HG03354 (cell line): ENCODE results near the gene ZBTB7C.

Source experiments
- ATAC-seq: cut with Tn5 transposase; IDR thresholded peaks from one replicate; pipeline ENCODE4 v1.9.1; 2021; ENCODE audit warnings: mild to moderate bottlenecking; ENCODE audit not compliant: unreplicated experiment, poor library complexity, severe bottlenecking

ZBTB7C gene

GRCh38 chr18:48090021-48090420, 319.2 kb downstream of the ZBTB7C start:
- no peak for ATAC-seq

DNA sequence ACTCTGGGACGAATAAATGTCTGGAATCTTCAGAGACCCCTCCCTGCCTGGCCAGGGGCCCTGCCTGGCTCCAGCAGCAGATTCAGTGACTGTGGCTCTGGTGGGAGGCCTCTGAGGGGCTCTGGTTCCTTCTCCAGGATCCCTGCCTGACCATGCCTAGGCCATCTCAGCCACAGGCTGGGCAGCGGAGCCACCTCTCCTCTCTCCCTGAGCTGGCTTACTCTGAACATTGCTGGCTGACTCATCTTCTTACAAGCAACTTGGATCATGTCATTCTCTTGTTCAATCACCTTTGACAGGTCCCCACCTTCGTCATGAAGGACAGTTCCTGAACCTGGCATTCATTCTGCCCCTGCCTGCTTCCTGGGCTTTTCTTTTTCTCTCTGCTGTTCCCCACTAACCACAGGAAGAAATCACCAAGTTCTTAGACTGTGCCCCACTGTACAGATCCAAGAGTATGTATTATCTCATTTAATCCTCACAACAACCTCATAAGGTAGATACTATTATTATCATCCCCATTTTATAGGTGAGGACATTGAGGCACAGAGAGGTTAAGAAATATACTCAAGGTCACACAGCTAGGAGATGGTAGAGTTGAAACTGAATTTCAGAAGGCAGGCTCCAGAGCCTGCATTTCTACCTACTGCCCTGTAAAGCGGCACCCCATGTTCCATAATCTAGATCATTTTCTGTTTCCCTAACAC, 323.2 kb downstream of the ZBTB7C start:
- ATAC-seq: no peak

DNA sequence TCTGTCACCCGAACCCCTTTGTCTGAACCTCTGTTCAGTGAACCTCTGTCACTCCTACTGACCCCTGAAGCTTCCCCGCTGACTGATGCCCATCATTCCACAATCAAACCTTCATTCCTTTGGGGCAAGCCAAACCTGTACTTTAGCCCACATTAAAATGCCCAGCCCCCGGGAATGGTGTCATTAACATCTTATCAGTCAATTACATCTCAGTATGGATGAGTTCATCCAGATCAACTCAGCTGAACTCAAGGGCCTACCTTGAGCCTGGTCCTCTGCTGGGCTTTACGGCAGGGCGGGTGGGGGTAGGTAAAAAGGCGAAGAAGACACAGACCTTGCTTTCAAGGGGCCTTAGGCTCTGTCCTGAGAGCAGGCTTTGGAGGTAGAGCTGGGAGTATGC, 324.3 kb downstream of the ZBTB7C start:
- no peak for ATAC-seq

- ATAC-seq: no peak
Measured at GRCh38 chr18:48084041-48084757, 325.0 kb downstream of the ZBTB7C start.

DNA sequence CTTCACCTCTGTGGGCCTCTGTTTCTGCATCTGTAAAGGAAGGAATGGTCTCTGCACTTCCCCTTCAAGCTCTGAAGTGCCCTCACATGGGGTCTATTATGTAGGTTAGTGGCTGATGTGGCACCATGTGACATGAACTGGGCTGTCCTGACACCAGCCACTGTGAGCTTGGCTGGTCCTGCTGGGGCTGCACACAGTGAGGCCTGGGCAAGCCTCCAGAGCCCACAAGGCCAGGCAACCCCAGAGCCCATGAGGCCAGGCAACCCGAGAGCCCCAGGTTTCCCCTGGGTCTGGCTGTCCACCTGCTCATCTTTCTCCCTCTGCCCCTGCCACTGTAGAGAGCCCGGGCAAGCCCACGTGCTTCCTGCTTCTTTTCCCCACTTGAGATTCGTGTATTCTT, 328.6 kb downstream of the ZBTB7C start:
- no peak for ATAC-seq

DNA sequence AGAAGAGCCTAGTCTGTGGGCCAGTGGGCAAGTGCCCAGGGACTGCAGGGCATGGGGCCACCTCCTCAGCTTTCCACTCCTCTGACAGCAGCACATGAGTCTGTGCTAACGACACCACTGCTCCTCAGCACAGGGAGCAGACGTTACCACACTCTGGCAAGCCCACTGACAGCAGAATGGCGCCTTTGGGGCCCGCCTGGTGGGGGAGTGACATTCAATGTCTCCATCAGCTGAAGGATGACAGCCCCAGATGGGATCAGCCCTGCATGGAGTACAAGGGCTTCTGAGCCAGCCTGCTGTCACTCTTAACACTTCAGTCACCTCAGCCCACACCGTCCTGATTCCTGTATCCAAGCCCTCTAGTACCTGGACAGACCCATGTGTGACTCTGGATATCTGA, 329.3 kb downstream of the ZBTB7C start:
- no peak for ATAC-seq

DNA sequence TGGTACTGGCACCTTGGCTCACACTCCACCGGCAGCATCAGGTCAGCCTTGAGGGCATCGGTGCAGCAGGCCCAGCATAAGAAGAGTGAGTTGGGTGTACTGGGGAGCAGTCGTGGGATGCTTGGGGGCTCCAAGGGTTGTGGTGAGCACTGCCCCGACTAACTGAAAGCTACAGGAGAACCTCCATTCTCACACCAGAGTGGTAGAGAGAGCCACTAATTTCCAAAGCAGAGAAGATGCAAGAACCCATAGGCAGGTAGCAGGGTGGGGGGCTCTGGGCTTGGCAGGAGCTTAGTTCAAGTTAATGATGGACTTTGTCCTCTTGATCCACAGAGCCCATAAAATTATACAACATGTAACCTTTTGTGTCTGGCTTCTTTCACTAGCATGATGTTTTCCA, 330.7 kb downstream of the ZBTB7C start:
- ATAC-seq: no peak

- ATAC-seq: no peak
Measured at GRCh38 chr18:48077291-48077690, 331.9 kb downstream of the ZBTB7C start.

- ATAC-seq: no peak
Measured at GRCh38 chr18:48076461-48076860, 332.7 kb downstream of the ZBTB7C start.

GRCh38 chr18:48075707-48076093, 333.5 kb downstream of the ZBTB7C start:
- ATAC-seq: no peak

DNA sequence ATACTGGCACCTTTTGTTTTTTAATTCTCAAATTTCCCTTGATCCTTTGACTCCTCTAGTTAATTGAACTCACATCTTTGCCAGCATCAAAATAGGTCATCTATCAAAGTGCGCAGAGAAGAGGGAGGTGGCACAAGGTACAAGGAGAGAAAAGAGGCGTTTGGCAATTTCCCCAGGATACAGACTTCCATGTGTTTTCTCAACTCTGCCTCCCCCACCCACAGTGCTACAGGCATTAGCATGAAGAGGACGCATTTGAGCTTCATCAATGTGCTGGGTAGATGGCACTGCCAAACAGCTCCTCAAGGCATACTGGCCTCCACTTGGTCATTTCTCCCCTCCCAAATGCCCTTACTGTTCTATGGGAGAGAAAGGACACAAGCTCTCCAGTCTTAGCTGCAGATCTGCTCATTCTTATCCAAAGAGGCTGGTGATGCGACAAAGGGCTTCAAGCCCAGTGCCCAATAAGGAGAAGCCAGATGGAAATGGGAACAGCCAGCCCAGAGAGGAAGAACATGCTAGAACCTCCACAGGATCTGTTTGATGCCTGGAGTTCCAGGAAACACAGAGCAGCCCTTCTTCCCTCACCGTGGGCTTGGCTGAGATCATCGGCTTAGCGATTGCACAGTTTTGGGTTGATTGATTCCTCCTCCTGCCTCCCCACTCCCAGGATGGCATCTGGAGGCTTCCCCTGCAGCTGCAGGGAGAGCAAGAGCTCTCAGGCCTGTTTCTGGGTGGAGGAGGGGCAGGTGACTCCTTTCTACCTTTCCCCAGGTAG, 334.1 kb downstream of the ZBTB7C start:
- ATAC-seq: no peak

DNA sequence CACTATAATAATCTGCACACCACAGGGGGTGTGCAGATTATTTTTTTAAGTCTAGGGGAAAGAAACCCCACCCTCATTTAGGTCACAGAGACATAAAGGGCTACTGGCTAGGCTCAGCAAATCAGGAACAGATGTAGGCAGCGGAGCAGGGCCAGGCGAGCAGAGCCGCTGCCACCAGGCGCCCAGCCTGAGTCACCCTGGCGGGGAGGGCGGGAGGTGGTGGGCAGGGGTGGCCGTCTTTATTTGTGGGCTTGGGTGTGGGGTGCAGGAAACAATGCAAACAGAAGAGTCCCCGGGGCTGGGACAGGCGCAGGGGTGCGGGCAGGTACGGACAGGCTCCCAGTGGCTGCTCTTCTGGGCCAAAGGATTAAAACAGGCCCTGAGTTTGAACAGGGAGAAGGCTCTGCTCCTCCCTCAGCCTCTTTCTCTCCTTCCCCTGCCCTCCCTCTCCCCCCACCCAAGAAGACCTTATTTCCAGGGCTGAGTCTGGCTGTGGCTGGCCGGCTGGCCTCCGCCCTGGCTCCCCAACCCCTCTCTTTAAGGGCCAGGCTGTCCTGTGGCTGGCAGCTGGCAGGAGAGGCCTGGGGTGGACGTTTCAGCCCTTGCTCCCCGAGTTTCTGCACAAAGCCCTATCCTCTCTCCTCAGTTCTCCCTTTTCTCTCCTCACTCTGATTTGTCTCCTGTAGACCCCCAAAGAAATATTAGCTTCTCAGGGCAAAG, 335.8 kb downstream of the ZBTB7C start:
- no peak for ATAC-seq

DNA sequence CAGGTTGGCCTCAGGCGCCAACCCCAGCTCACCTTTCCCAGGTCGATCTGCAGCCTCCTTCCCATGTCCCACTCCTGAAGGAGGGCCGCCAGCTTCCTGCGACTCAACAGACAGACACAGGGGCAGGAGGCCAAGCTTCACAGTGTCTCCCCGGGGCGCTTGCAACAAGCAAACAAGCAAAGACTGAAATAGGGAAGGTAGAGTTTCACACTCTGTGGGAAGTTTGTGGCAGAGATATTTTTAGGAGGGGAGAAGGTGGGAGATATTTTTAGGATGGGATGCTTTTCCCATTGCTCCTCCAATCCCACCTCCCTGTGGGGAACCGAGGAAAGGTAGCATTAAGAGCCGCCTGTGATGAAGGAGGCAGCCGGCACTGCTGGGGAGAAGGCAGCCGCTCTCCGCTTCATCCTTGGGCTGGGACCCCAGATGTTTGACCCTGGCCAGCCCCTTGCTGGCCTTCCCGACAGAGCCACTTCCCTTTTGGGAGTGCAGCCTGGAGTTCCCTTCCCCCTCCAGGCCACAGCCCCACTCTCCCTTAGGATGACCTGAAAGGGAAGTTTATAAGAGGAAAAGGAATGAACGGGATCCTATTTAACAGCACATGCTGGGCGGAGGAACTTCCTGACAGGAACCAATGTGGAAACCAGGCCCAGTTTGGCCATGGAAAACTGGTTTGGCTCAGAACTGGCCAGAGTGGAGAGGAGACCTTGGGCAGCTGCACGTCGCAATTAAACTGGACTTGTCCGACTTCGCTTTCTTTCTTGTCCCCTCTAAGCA, 336.6 kb downstream of the ZBTB7C start:
- ATAC-seq: no peak

DNA sequence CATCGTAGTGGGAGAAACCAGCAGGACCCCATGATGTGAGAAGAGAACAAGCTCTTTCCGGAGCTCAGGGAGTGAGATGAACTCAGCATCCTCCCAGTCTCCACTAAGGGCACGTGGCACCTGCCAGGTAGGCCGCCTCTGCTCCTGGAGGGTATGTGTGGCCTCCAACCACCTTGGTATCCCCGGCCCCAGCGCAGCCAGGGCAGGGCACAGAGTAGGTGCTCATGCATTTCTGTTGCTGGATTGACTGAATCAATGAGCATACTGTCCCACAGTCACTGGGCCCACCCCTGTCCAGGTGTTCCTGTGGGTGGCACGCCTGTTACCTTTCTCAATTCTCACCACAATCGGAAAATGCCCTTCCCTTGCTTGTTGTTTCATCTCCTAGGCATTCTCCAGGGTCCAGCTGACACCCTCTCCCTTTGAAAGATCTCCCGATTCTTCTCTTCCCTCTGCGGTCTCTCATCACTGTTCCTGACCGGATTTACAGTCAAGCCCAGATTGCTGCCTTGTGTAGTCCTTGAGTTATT, 340.2 kb downstream of the ZBTB7C start:
- ATAC-seq: no peak

- no peak for ATAC-seq
Measured at GRCh38 chr18:48066225-48066652, 342.9 kb downstream of the ZBTB7C start.

DNA sequence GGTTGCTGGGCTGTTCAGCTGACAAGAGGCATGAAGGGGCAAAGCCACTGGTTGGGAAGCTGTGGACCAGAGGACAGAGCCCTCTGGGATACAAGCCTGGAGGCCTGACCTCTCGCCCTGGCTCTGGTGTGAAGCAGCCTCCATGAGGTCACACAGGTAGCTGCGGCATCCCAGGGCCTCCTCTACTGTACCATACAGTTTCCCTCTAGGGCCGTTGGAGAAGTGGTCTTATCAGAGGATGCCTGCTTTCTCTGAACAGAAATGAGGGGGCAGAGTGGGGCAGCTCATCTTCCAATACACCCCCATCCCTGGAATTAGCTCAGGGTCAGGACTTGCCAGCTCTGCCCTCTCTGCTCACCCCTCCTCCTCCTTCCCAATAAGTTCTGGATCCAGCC, 343.6 kb downstream of the ZBTB7C start:
- ATAC-seq: no peak

GRCh38 chr18:48064978-48065600, 344.1 kb downstream of the ZBTB7C start:
- no peak for ATAC-seq

DNA sequence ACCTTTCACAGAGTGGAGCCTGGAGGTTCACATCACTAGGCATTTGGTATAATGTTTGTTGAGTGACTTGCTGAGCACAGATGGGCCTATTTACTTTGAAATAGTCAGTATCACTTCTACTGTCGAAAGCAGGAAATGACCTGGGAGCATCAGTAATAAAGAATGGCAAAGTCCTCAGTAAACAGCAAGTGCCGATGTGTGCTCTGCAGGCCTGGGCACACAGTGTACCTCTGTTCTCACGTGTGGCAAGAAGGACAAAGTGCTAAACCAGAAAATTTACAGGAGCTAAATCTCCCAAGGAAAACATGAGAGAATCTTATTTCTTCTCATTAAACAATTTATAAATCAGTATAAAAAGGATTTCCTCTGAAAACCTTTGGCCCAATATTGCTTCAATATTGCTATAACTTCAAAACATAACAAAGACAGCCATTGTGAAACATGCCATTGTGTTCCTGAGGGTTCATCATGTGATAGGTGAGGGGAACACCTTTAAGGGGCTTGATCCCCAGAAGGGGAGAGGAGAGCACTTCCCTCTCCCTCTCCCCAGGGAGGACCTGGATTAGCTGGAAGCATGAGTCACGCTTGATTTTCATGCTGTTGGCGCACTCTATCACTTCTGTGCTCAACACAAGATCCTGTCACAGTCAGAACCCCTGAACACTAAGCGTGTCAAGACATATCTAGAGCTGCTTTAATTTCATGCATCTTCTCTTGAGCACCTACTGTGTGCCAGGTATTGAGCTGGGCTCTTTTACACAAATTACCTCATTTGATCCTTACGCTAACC, 347.2 kb downstream of the ZBTB7C start:
- ATAC-seq: no peak
